Prostate gland (tissue), 2 donors: ENCODE data around the gene IFNB1. TPM values are rescaled to one million over a fixed set of nuclear protein-coding genes. Genes with fewer than 3 reads are reported as not detected.

Source experiments
- DNase-seq: peaks from one replicate; pipeline ENCODE4 v3.0.0-alpha.2; 2019; ENCODE audit warnings: low spot score
- H3K27ac ChIP-seq, 2 donors: fragments of 200-600 bp; sonication (generic); 2 replicates each; pipeline ENCODE4 v1.5.1; 2017 to 2019
- H3K27me3 ChIP-seq: fragments of 200-600 bp; sonication (generic); replicated peaks from 2 replicates; pipeline ENCODE4 v1.5.1; 2019; ENCODE audit not compliant: insufficient read depth
- H3K36me3 ChIP-seq, 2 donors: fragments of 200-600 bp; sonication (generic); 1 replicate in 1 of 2; 2 replicates in 1 of 2; pipeline versions ENCODE4 v1.5.1 to v1.8.1; 2017 to 2019
- H3K4me1 ChIP-seq: fragments of 200-600 bp; sonication (generic); replicated peaks from 2 replicates; pipeline ENCODE4 v1.5.1; 2019
- H3K4me3 ChIP-seq, 2 donors: fragments of 200-600 bp; sonication (generic); 2 replicates each; pipeline ENCODE4 v1.5.1; 2017 to 2019
- H3K9me3 ChIP-seq: fragments of 200-600 bp; sonication (generic); 2 replicates; pipeline ENCODE4 v1.5.1; 2017
- CTCF ChIP-seq, 4 experiments: fragments of 200-600 bp in 2 of 4; fragments of 450-650 bp in 2 of 4; sonication (generic) in 2 of 4; IDR thresholded peaks; 1 replicate in 3 of 4; 2 replicates in 1 of 4; pipeline ENCODE4 v1.5.1; 2016 to 2019; ENCODE audit warnings: antibody characterized with exemption in 4 of 4, mild to moderate bottlenecking in 2 of 4, moderate library complexity in 2 of 4
- POLR2A ChIP-seq: fragments of 450-650 bp; IDR thresholded peaks from one replicate; pipeline ENCODE4 v1.6.1; 2016; ENCODE audit warnings: antibody characterized with exemption, mild to moderate bottlenecking
- POLR2AphosphoS5 ChIP-seq: sonication (generic); formaldehyde crosslinking; IDR thresholded peaks from one replicate; pipeline ENCODE4 v1.6.1; 2017; ENCODE audit warnings: antibody characterized with exemption
- WGBS: methylation state at CpG from one replicate; pipeline ENCODE4 v1.1.5; 2018; 5-methylcytosine and 5-hydroxymethylcytosine counted together
- intact Hi-C: fragments of 100-400 bp; cut with DNase I; formaldehyde crosslinking; loops from one replicate; pipeline ENCODE4 v1.14.2; 2022
- total RNA-seq, 2 donors: library from RNA; depleted of rRNA; stranded (reverse); fragments of >200 nt; gene quantifications; one replicate each; pipeline ENCODE4 v1.1.0, GENCODE V29; 2016

Gene IFNB1
- total RNA-seq, 2 donors from 2014 or later, result not detected

GRCh38 chr9:21084242-21084850 lies 6.6 kb upstream of the IFNB1 start:
- Histone ChIP-seq H3K27ac (no peak overlapping the region), H3K4me1 (no peaks in the 10 kb centered on the region), H3K9me3 (no peaks in the 10 kb centered on the region), H3K36me3 (no peaks in the 10 kb centered on the region), H3K27me3 (no peaks in the 10 kb centered on the region), H3K4me3 (no peak overlapping the region)
- no peak for DNase-seq
- TF ChIP-seq POLR2AphosphoS5 (no peak), POLR2A (no peak), CTCF (IDR thresholded peaks at IDR 0.05) (no peak)
- intact Hi-C loops, result no loop called here

GRCh38 chr9:21082671-21083070 lies 4.9 kb upstream of the IFNB1 start:
- Histone ChIP-seq H3K9me3 (no peaks in the 10 kb centered on the region), H3K36me3 (no peaks in the 10 kb centered on the region), H3K4me3 (no peak overlapping the region), H3K27me3 (no peaks in the 10 kb centered on the region), H3K27ac (no peak overlapping the region), H3K4me1 (no peaks in the 10 kb centered on the region)
- 63% methylated on average over 4 of the region's 4 CpGs for WGBS
- no peak for TF ChIP-seq CTCF (IDR thresholded peaks at IDR 0.05)
- no peak for TF ChIP-seq POLR2AphosphoS5
- no peak for TF ChIP-seq POLR2A
- DNase-seq, result no peak
- intact Hi-C loops, result no loop called here

- DNase-seq, result no peak
- Histone ChIP-seq H3K36me3 (no peaks in the 10 kb centered on the region), H3K27ac (no peak overlapping the region), H3K9me3 (no peaks in the 10 kb centered on the region), H3K4me3 (no peak overlapping the region), H3K4me1 (no peaks in the 10 kb centered on the region), H3K27me3 (no peaks in the 10 kb centered on the region)
- TF ChIP-seq POLR2A, result no peak
- TF ChIP-seq CTCF (IDR thresholded peaks at IDR 0.05), result no peak
- TF ChIP-seq POLR2AphosphoS5, result no peak
- WGBS, result 46% methylated on average over 4 of the region's 4 CpGs
- intact Hi-C loops, result no loop called here
These were observed 4.3 kb upstream of the IFNB1 start for GRCh38 chr9:21081999-21082398.

GRCh38 chr9:21081451-21081850 lies 3.7 kb upstream of the IFNB1 start:
- WGBS, result 65% methylated on average over 2 of the region's 2 CpGs
- DNase-seq, result no peak
- no peaks in the 10 kb centered on the region for H3K4me1 ChIP-seq

More at GRCh38 chr9:21081451-21081850, 3.7 kb upstream of the IFNB1 start:
- H3K9me3 ChIP-seq, result no peaks in the 10 kb centered on the region
- no peaks in the 10 kb centered on the region for H3K36me3 ChIP-seq
- intact Hi-C loops, result no loop called here
- no peaks in the 10 kb centered on the region for H3K27me3 ChIP-seq
- no peak overlapping the region for H3K4me3 ChIP-seq
- TF ChIP-seq CTCF (IDR thresholded peaks at IDR 0.05), result no peak
- no peak for TF ChIP-seq POLR2A
- TF ChIP-seq POLR2AphosphoS5, result no peak
- H3K27ac ChIP-seq, result no peak overlapping the region
